ENCODE measurements around the gene ARHGAP42. TPM values are rescaled to one million over a fixed set of nuclear protein-coding genes. Genes with fewer than 3 reads are reported as not detected.
"Not testable (repeated sequence)": the region's sequence is repeated elsewhere in the genome, so short reads cannot be mapped to it uniquely, and the experiment has no call there.

ARHGAP42 gene
- total and polyA plus RNA-seq, 2 experiments from 2014 or later = 0.74 to 2.7 TPM

GRCh38 chr11:100663583-100663982, 23.5 kb upstream of the ARHGAP42 start:
- H3F3A ChIP-seq (ENCODE audit: insufficient read depth) = no peaks in the 10 kb centered on the region
- H3K4me1 ChIP-seq (ENCODE audit: insufficient read depth) = no peaks in the 10 kb centered on the region
- in situ Hi-C loops (cut with MboI) = no loop called here
- no peak overlapping the region for H2AFZ ChIP-seq
- no peaks in the 10 kb centered on the region for H3K9me2 ChIP-seq (ENCODE audit: insufficient read depth)
- WGBS, 2 experiments (ENCODE audit: low coverage in 1 of 2, low lambda C conversion rate in 2 of 2, missing lambda C conversion rate in 2 of 2) = 22 to 35% methylated on average over 1 of the region's 1 CpG
- no peaks in the 10 kb centered on the region for H3K27me3 ChIP-seq (replicated peaks; ENCODE audit: insufficient read depth)
- no peaks in the 10 kb centered on the region for H3K36me3 ChIP-seq (ENCODE audit: low read depth)
- DNase-seq = no peak
- no peak overlapping the region for H3K4me2 ChIP-seq (ENCODE audit: unreplicated experiment)
- no peak overlapping the region for H3K27ac ChIP-seq
- no peaks in the 10 kb centered on the region for H4K20me1 ChIP-seq (ENCODE audit: insufficient read depth)
- no peaks in the 10 kb centered on the region for H3K9me3 ChIP-seq (ENCODE audit: low read depth)
- no peak overlapping the region for H3K4me3 ChIP-seq
- no peak overlapping the region for H3K9ac ChIP-seq
- TF ChIP-seq EZH2 (IDR thresholded peaks at IDR 0.05; ENCODE audit: insufficient read depth, poor library complexity, severe bottlenecking) = no peak
- H3K79me2 ChIP-seq (ENCODE audit: insufficient read depth) = no peaks in the 10 kb centered on the region

GRCh38 chr11:100663996-100664395, 23.1 kb upstream of the ARHGAP42 start:
- in situ Hi-C loops (cut with MboI) = no loop called here
- Histone ChIP-seq H3K9me3 (ENCODE audit: low read depth) (no peaks in the 10 kb centered on the region), H3K4me2 (ENCODE audit: unreplicated experiment) (no peak overlapping the region), H3K79me2 (ENCODE audit: insufficient read depth) (no peaks in the 10 kb centered on the region), H3K27me3 (replicated peaks; ENCODE audit: insufficient read depth) (no peaks in the 10 kb centered on the region), H3K9ac (no peak overlapping the region), H3K4me1 (ENCODE audit: insufficient read depth) (no peaks in the 10 kb centered on the region), H2AFZ (no peak overlapping the region), H3K9me2 (ENCODE audit: insufficient read depth) (no peaks in the 10 kb centered on the region), H3K27ac (no peak overlapping the region), H3K36me3 (ENCODE audit: low read depth) (no peaks in the 10 kb centered on the region), H3K4me3 (no peak overlapping the region), H4K20me1 (ENCODE audit: insufficient read depth) (no peaks in the 10 kb centered on the region), H3F3A (ENCODE audit: insufficient read depth) (no peaks in the 10 kb centered on the region)
- WGBS, 2 experiments (ENCODE audit: low coverage in 1 of 2, low lambda C conversion rate in 2 of 2, missing lambda C conversion rate in 2 of 2) = 39 to 53% methylated on average over 4 of the region's 4 CpGs
- TF ChIP-seq EZH2 (IDR thresholded peaks at IDR 0.05; ENCODE audit: insufficient read depth, poor library complexity, severe bottlenecking) (no peak), EZH2phosphoT487 (IDR thresholded peaks at IDR 0.05; ENCODE audit: insufficient read depth, low read depth) (no peak)
- no peak for DNase-seq

DNA sequence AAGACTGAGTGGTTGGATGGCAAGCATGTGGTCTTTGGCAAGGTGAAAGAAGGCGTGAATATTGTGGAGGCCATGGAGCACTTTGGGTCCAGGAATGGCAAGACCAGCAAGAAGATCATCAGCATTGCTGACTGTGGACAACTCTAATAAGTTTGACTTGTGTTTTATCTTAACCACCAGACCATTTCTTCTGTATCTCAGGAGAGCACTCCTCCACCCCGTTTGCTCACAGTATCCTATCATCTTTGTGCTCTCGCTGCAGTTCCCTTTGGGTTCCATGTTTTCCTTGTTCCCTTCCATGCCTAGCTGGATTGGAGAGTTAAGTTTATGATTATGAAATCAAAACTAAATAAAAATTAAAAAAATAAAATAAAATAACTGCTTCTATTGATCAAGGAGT, 20.3 kb upstream of the ARHGAP42 start:
- H3F3A ChIP-seq (ENCODE audit: insufficient read depth); H3K79me2 ChIP-seq (ENCODE audit: insufficient read depth); H3K27me3 ChIP-seq (replicated peaks; ENCODE audit: insufficient read depth); in situ Hi-C loops (cut with MboI); DNase-seq; H2AFZ ChIP-seq; H3K4me1 ChIP-seq (ENCODE audit: insufficient read depth); H3K27ac ChIP-seq; H3K9me2 ChIP-seq (ENCODE audit: insufficient read depth); H3K9ac ChIP-seq; H3K4me3 ChIP-seq; H3K9me3 ChIP-seq (ENCODE audit: low read depth); H3K4me2 ChIP-seq (ENCODE audit: unreplicated experiment); H3K36me3 ChIP-seq (ENCODE audit: low read depth); H4K20me1 ChIP-seq (ENCODE audit: insufficient read depth): not testable (repeated sequence)
- WGBS, 2 experiments (ENCODE audit: low coverage in 1 of 2, low lambda C conversion rate in 2 of 2, missing lambda C conversion rate in 2 of 2) = 78% methylated on average over 3 of the region's 3 CpGs

DNA sequence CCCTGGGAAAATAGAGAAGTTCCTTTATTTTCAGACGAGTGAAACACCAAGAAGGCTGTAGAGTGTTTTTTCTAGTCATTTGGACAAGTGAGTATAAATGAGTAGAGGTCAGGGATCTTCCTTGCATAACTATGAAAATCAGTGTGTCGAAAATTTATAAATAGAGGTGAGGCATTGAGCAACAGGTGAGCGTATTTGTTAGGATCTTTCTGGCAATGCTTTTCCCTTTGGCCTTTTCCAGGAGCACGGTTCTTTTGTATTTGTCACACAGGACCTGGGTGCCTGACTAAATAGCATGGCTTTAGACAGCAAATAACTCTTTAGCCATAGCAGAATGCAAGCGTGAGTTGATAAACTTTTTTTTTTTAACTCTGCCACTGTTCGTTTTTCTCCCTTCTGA, 19.6 kb upstream of the ARHGAP42 start:
- Histone ChIP-seq H3K9ac (no peak overlapping the region), H3K4me1 (ENCODE audit: insufficient read depth) (no peaks in the 10 kb centered on the region), H2AFZ (no peak overlapping the region), H3K4me3 (no peak overlapping the region), H3K79me2 (ENCODE audit: insufficient read depth) (no peaks in the 10 kb centered on the region), H3K27me3 (replicated peaks; ENCODE audit: insufficient read depth) (no peaks in the 10 kb centered on the region), H3K4me2 (ENCODE audit: unreplicated experiment) (no peak overlapping the region), H3K36me3 (ENCODE audit: low read depth) (no peaks in the 10 kb centered on the region), H3K27ac (no peak overlapping the region), H3K9me3 (ENCODE audit: low read depth) (no peaks in the 10 kb centered on the region), H3K9me2 (ENCODE audit: insufficient read depth) (no peaks in the 10 kb centered on the region), H3F3A (ENCODE audit: insufficient read depth) (no peaks in the 10 kb centered on the region), H4K20me1 (ENCODE audit: insufficient read depth) (no peaks in the 10 kb centered on the region)
- no peak for TF ChIP-seq EZH2phosphoT487 (IDR thresholded peaks at IDR 0.05; ENCODE audit: insufficient read depth, low read depth)
- no peak for TF ChIP-seq EZH2 (IDR thresholded peaks at IDR 0.05; ENCODE audit: insufficient read depth, poor library complexity, severe bottlenecking)
- DNase-seq = no peak
- WGBS, 2 experiments (ENCODE audit: low coverage in 1 of 2, low lambda C conversion rate in 2 of 2, missing lambda C conversion rate in 2 of 2) = 61 to 62% methylated on average over 6 of the region's 6 CpGs
- in situ Hi-C loops (cut with MboI) = no loop called here

DNA sequence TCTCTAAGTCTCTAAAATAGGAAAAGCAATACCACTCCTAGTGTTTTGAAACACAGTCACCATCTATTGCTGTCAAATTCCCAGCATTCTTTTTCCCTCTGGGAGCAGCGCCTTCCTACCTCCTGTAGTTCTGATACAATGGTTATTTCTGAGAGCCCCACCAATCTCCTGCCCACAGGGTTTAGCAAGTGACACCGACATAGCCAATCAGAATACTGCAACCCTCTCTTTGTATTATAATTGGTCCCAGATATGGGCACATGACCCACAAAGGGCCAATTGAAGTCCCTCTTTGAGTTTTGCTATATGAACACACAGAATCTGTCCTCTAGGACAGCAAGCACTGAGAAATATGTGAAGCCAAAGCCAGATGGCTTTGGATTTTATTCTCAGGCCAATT, 16.9 kb upstream of the ARHGAP42 start:
- no peak overlapping the region for H3K9ac ChIP-seq
- H3K79me2 ChIP-seq (ENCODE audit: insufficient read depth) = no peaks in the 10 kb centered on the region
- H3K36me3 ChIP-seq (ENCODE audit: low read depth) = no peaks in the 10 kb centered on the region
- in situ Hi-C loops (cut with MboI) = no loop called here
- no peaks in the 10 kb centered on the region for H3K9me2 ChIP-seq (ENCODE audit: insufficient read depth)
- no peaks in the 10 kb centered on the region for H3K27me3 ChIP-seq (replicated peaks; ENCODE audit: insufficient read depth)
- no peaks in the 10 kb centered on the region for H3K4me1 ChIP-seq (ENCODE audit: insufficient read depth)
- H3F3A ChIP-seq (ENCODE audit: insufficient read depth) = no peaks in the 10 kb centered on the region
- 60 to 69% methylated on average over 2 of the region's 2 CpGs for WGBS, 2 experiments (ENCODE audit: low coverage in 1 of 2, low lambda C conversion rate in 2 of 2, missing lambda C conversion rate in 2 of 2)
- no peak for DNase-seq
- TF ChIP-seq EZH2phosphoT487 (IDR thresholded peaks at IDR 0.05; ENCODE audit: insufficient read depth, low read depth) = no peak
- no peak for TF ChIP-seq EZH2 (IDR thresholded peaks at IDR 0.05; ENCODE audit: insufficient read depth, poor library complexity, severe bottlenecking)
- H4K20me1 ChIP-seq (ENCODE audit: insufficient read depth) = no peaks in the 10 kb centered on the region
- H3K4me2 ChIP-seq (ENCODE audit: unreplicated experiment) = no peak overlapping the region
- H3K27ac ChIP-seq = no peak overlapping the region
- H3K4me3 ChIP-seq = no peak overlapping the region
- no peak overlapping the region for H2AFZ ChIP-seq
- no peaks in the 10 kb centered on the region for H3K9me3 ChIP-seq (ENCODE audit: low read depth)
